Activated T-helper 2 cell treated with anti-CD3 and anti-CD28 coated beads, Interferon-gamma antibody, Interleukin-2, Interleukin-4, amounts not matched to agents 10 μg/mL and 5 μg/mL and 100 μg/mL, durations not matched to agents 14 hours and 24 hours and 36 hours (primary cell): Measurements from ENCODE around the gene ITGB1BP2. TPM values are rescaled to one million over a fixed set of nuclear protein-coding genes. Genes with fewer than 3 reads are reported as not detected.
"Not testable (repeated sequence)": the region's sequence is repeated elsewhere in the genome, so short reads cannot be mapped to it uniquely, and the experiment has no call there.

Source experiments
- DNase-seq: peaks from one replicate; pipeline ENCODE4 v3.0.0; 2021; ENCODE audit warnings: low spot score
- H3K27ac Mint-ChIP-seq: one replicate; pipeline ENCODE4 v1.8.0; 2021; ENCODE audit warnings: mixed read lengths
- H3K27me3 Mint-ChIP-seq: one replicate; pipeline ENCODE4 v1.8.0; 2021; ENCODE audit warnings: low read depth, mixed read lengths
- H3K36me3 Mint-ChIP-seq: one replicate; pipeline ENCODE4 v1.8.0; 2021; ENCODE audit warnings: low read depth, mixed read lengths
- H3K4me1 Mint-ChIP-seq: one replicate; pipeline ENCODE4 v1.8.0; 2021; ENCODE audit warnings: low read depth, mixed read lengths
- H3K4me3 Mint-ChIP-seq: one replicate; pipeline ENCODE4 v1.8.0; 2021; ENCODE audit warnings: low read depth, mild to moderate bottlenecking, moderate library complexity, mixed read lengths
- H3K9me3 Mint-ChIP-seq: one replicate; pipeline ENCODE4 v1.8.0; 2021; ENCODE audit warnings: mixed read lengths
- intact Hi-C: fragments of 100-400 bp; cut with micrococcal nuclease; formaldehyde crosslinking; loops from one replicate; pipeline ENCODE4 v1.15.1; 2023
- total RNA-seq: library from RNA; stranded (reverse); gene quantifications from 2 replicates; pipeline ENCODE4 v1.2.3, GENCODE V29; 2022

The ITGB1BP2 gene
- 6.1 and 6.5 TPM in 2 replicates for total RNA-seq

- Mint-ChIP-seq H3K27me3 (no peaks in the 10 kb centered on the region), H3K27ac (peak within 1 kb of the TSS; percentile 46), H3K4me3 (no peak within 1 kb of the TSS), H3K9me3 (no peaks in the 10 kb centered on the region), H3K4me1 (peaks cover 21% of the 10 kb centered on the region), H3K36me3 (peaks cover 74% of the 10 kb centered on the region)
- no peak for DNase-seq
- intact Hi-C loops: loop anchor here (5.0 kb wide), 1 partner anchor 66 kb away; the partner anchor contains the start of gene TAF1
Measured at GRCh38 chrX:71301195-71301924, at the start of gene ITGB1BP2. Gene ITGB1BP2, plus strand, starts transcription at chrX:71301750. Its CDS starts 57 bp downstream, at chrX:71301807.

- Mint-ChIP-seq H3K36me3 (peaks cover 29% of the 10 kb centered on the region), H3K27me3 (no peaks in the 10 kb centered on the region), H3K4me1 (peaks cover 27% of the 10 kb centered on the region), H3K4me3 (peak overlapping the region; percentile 88), H3K27ac (no peak overlapping the region), H3K9me3 (no peaks in the 10 kb centered on the region)
- DNase-seq: no peak
- intact Hi-C loops: no loop called here
Measured at GRCh38 chrX:71252221-71252620, 49.3 kb upstream of the ITGB1BP2 start.

DNA sequence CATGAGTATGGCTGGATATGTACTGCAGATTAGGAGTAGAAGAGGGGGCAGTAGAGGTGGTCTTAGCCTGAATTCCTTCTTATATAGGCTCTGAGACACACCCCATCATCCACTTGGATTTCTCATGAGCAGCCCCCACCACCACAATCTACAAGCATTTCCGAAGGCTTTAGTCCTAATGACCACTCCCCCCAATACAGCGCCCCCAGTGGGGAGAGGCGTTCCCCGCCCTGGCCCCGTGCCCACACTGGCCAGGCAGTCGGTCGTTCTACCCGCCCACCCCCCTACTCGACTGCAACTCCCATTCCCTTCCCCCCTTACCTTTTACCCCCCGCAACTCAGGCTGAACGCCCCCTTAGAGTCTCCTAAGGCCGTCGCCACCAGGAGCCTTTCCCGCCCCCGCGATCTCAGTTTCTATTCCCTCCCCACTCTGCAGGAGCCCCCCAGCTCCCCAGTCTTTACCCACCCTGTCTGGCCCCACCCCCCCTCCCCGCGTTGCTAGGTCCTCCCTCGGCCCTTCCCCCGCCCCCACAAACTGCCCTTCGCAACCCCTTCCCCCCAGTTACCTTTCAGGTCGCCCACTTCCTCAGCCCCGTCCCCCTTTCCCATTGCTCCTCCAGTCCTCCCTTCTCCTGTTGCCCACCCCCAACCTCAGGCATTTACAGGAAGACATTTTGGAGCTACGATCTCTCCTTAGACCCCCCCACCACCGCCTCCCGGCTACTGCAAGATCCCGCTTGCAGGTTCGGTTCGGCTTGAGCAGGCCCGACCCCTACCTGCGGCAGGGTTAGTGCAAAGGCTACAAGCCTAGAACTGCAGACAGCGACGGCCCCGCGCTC lies 48.1 kb upstream of the ITGB1BP2 start:
- peak; percentile 15 for DNase-seq
- intact Hi-C loops: loop anchor here (1.0 kb wide), 2 partner anchors 30 to 113 kb away; partner anchors contain the start of genes NONO and TAF1
- H3K27ac Mint-ChIP-seq: peak overlapping the region; percentile 77
- peaks cover 21% of the 10 kb centered on the region for H3K36me3 Mint-ChIP-seq
- H3K9me3 Mint-ChIP-seq: no peaks in the 10 kb centered on the region
- H3K27me3 Mint-ChIP-seq: no peaks in the 10 kb centered on the region
- H3K4me1 Mint-ChIP-seq: peaks cover 27% of the 10 kb centered on the region
- peak overlapping the region; percentile 88 for H3K4me3 Mint-ChIP-seq

- Mint-ChIP-seq H3K4me1 (peaks cover 27% of the 10 kb centered on the region), H3K4me3 (peak within 1 kb of the TSS; percentile 88), H3K27me3 (no peaks in the 10 kb centered on the region), H3K27ac (peak within 1 kb of the TSS; percentile 93), H3K9me3 (no peaks in the 10 kb centered on the region), H3K36me3 (peaks cover 14% of the 10 kb centered on the region)
- DNase-seq: peak; percentile 72
- intact Hi-C loops: loop anchor here (1.0 kb wide), 2 partner anchors 29 to 112 kb away; partner anchors contain the start of genes NONO and TAF1
Measured at GRCh38 chrX:71254092-71254963, 47.2 kb upstream of the ITGB1BP2 start, which contains the start of gene ZMYM3. Gene ZMYM3, minus strand, starts transcription at chrX:71254140. Its CDS starts 885 bp downstream, at chrX:71253255.

- Mint-ChIP-seq H3K36me3 (peaks cover 4% of the 10 kb centered on the region), H3K27ac (no peak overlapping the region), H3K9me3 (no peaks in the 10 kb centered on the region), H3K27me3 (no peaks in the 10 kb centered on the region), H3K4me1 (peaks cover 24% of the 10 kb centered on the region), H3K4me3 (peak overlapping the region; percentile 88)
- no peak for DNase-seq
- intact Hi-C loops: no loop called here
Measured at GRCh38 chrX:71256051-71256450, 45.5 kb upstream of the ITGB1BP2 start.

GRCh38 chrX:71256856-71257255 lies 44.7 kb upstream of the ITGB1BP2 start:
- no peak overlapping the region for H3K27ac Mint-ChIP-seq
- H3K36me3 Mint-ChIP-seq: no peaks in the 10 kb centered on the region
- DNase-seq: no peak
- H3K4me3 Mint-ChIP-seq: no peak overlapping the region
- no peaks in the 10 kb centered on the region for H3K9me3 Mint-ChIP-seq
- H3K27me3 Mint-ChIP-seq: no peaks in the 10 kb centered on the region
- intact Hi-C loops: no loop called here
- peaks cover 16% of the 10 kb centered on the region for H3K4me1 Mint-ChIP-seq

GRCh38 chrX:71268624-71269023 lies 32.9 kb upstream of the ITGB1BP2 start:
- H3K27ac Mint-ChIP-seq, H3K4me1 Mint-ChIP-seq, H3K4me3 Mint-ChIP-seq, H3K36me3 Mint-ChIP-seq, DNase-seq, H3K27me3 Mint-ChIP-seq, intact Hi-C loops, H3K9me3 Mint-ChIP-seq: not testable (repeated sequence)

DNA sequence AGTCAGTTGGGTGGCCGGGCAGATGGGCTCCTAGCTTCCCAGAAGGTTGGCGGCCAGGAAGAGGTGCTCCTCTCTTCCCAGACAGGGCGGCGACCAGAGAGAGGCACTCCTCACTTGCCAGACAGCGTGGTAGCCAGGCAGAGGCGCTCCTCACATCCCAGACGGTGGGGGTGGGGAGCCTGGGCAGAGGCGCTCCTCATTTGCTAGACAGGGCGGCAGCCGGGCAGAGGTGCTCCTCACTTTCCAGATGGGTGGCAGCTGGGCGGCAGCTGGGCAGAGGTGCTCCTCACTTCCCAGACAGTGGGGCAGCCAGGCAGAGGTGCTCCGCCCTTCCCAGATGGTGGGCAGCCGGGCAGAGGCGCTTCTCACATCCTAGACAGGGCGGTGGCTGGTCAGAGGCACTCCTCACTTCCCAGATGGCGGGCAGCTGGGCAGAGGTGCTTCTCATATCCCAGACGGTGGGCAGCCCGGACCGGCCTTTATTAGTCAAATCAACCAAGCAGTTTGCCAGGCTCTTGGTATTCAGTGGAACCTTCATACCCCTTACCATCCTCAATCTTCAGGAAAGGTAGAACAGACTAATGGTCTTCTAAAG lies 31.7 kb upstream of the ITGB1BP2 start:
- no peaks in the 10 kb centered on the region for H3K9me3 Mint-ChIP-seq
- no peaks in the 10 kb centered on the region for H3K4me1 Mint-ChIP-seq
- no peak for DNase-seq
- no peaks in the 10 kb centered on the region for H3K27me3 Mint-ChIP-seq
- no peak overlapping the region for H3K27ac Mint-ChIP-seq
- no peak overlapping the region for H3K4me3 Mint-ChIP-seq
- intact Hi-C loops: no loop called here
- no peaks in the 10 kb centered on the region for H3K36me3 Mint-ChIP-seq

DNA sequence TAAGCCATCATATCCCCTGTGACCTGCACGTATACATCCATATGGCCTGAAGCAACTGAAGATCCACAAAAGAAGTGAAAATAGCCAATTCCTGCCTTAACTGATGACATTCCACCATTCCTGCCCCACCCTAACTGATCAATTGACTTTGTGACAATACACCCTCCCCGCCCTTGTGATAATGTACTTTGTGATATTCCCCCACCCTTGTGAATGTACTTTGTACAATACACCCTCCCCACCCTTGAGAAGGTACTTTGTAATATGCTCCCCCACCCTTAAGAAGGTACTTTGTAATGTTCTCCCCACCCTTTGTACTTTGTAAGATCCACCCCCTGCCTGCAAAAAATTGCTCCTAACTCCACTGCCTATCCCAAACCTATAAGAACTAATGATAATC lies 29.2 kb upstream of the ITGB1BP2 start:
- DNase-seq, H3K36me3 Mint-ChIP-seq, H3K27ac Mint-ChIP-seq, intact Hi-C loops, H3K4me1 Mint-ChIP-seq, H3K4me3 Mint-ChIP-seq, H3K9me3 Mint-ChIP-seq, H3K27me3 Mint-ChIP-seq: not testable (repeated sequence)

DNA sequence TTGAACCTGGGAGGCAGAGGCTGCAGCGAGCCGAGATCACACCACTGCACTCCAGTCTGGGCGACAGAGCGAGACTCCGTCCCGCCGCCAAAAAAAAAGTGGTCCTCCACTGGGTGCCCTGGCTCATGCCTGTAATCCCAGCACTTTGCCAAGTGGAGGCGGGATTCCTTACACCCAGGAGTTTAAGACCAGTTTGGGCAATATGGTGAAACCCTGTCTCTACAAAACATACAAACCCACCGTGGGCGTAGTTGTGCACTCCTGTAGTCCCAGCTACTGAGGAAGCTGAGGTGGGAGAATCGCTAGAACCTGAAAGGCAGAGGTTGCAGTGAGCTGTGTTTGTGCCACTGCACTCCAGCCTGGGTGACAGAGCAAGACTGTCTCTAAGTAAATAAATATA lies 20.2 kb upstream of the ITGB1BP2 start:
- not testable (repeated sequence) for DNase-seq, H3K27me3 Mint-ChIP-seq, H3K4me3 Mint-ChIP-seq, H3K27ac Mint-ChIP-seq, H3K9me3 Mint-ChIP-seq
- intact Hi-C loops: loop anchor here (5.0 kb wide), 3 partner anchors 84 to 251 kb away; partner anchors contain the start of genes IL2RG and OGT
- Mint-ChIP-seq H3K4me1 (peaks cover 11% of the 10 kb centered on the region), H3K36me3 (peaks cover 25% of the 10 kb centered on the region)

DNA sequence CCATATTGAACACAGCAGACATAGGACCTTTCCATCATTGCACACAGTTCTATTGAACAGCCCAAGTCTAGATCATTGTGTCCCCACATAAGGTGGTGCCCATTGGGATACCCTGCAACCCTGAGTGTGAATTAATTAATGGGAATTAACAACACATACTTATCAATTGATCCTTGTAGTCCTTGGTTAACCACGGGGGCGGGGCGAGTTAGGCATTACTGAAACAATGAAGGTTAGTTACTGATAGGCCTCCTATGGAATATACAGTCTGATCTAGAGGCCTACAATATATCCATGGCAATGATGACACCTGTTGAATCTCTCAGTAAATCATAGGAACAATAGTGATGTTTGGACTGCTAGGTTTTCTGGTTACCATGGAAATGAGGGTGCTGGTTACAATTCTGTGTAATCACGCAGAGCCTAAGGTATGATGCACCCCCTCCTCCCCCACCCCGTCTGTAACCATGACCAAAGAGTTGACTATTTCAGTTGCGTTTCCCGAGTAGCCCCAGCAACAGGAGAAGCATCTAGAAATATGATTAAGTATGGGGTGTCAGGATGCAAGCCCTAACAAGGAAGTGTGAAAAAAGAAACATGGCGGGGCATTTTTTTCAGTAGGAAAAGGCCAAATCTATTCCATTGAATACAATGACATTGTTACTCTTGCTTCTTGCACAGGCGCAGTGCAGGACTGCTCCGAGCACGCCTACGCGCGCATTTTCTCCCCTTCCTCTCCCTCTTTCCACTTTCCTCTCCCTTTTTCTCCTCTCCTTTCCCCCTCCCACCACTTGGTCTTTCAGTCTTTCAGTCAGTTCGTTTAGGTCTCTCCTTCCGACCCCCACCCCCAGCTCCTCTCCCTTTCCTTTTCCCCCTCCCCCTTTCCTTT lies 18.8 kb upstream of the ITGB1BP2 start:
- Mint-ChIP-seq H3K27ac (peak overlapping the region; percentile 100), H3K9me3 (no peaks in the 10 kb centered on the region), H3K27me3 (peaks cover 3% of the 10 kb centered on the region), H3K36me3 (peaks cover 32% of the 10 kb centered on the region), H3K4me1 (peaks cover 11% of the 10 kb centered on the region), H3K4me3 (peak overlapping the region; percentile 88)
- DNase-seq: peak; percentile 9
- intact Hi-C loops: loop anchor here (1.0 to 5.0 kb wide), 6 partner anchors 28 to 250 kb away; partner anchors contain the start of genes IL2RG, OGT and ZMYM3
